Ovary (tissue), 3 donors: ENCODE results near the gene SLFN12.
"Not testable (repeated sequence)": the region's sequence is repeated elsewhere in the genome, so short reads cannot be mapped to it uniquely, and the experiment has no call there.

Experiments used
- CTCF ChIP-seq, 3 donors: fragments of 450-650 bp in 2 of 3; fragments of 200-600 bp in 1 of 3; IDR thresholded peaks; one replicate each; pipeline versions ENCODE4 v1.5.1 to v1.8.0; 2016 to 2022; ENCODE audit warnings: antibody characterized with exemption in 3 of 3, mild to moderate bottlenecking in 1 of 3
- EP300 ChIP-seq: sonication (generic); formaldehyde crosslinking; IDR thresholded peaks from one replicate; pipeline ENCODE4 v1.6.1; 2017; ENCODE audit warnings: antibody characterized with exemption
- POLR2A ChIP-seq: fragments of 450-650 bp; IDR thresholded peaks from one replicate; pipeline ENCODE4 v1.6.1; 2017; ENCODE audit warnings: antibody characterized with exemption, mild to moderate bottlenecking, moderate library complexity
- donor health status: DM: no; HTN: no; CAD: no.

GRCh38 chr17:35421069-35421468 is 11.2 kb downstream of the SLFN12 start:
- TF ChIP-seq POLR2A; CTCF (IDR thresholded peaks at IDR 0.05); EP300: not testable (repeated sequence)
